Activated naive CD4-positive, alpha-beta T cell treated with anti-CD3 and anti-CD28 coated beads, Interleukin-2, amount 50 U/mL, for 72 hours (primary cell): Measurements from ENCODE around the gene TNNI3. TPM values are rescaled to one million over a fixed set of nuclear protein-coding genes. Genes with fewer than 3 reads are reported as not detected.
"Not testable (repeated sequence)": the region's sequence is repeated elsewhere in the genome, so short reads cannot be mapped to it uniquely, and the experiment has no call there.

Experiments
- ATAC-seq, 2 donors: fragments of 150-1000 bp; cut with Tn5 transposase; 2 replicates each; pipeline ENCODE4 v1.10.0; 2021; ENCODE audit warnings: mild to moderate bottlenecking in 2 of 2, moderate library complexity in 2 of 2
- DNase-seq, 2 donors: peaks; one replicate each; pipeline ENCODE4 v3.0.0; 2021 to 2022; ENCODE audit warnings: low spot score in 2 of 2
- H3K27ac Mint-ChIP-seq, 2 donors: one replicate each; pipeline ENCODE4 v1.8.0; 2022; ENCODE audit warnings: mild to moderate bottlenecking in 2 of 2, mixed read lengths in 2 of 2
- H3K36me3 Mint-ChIP-seq, 2 donors: one replicate each; pipeline ENCODE4 v1.8.0; 2022; ENCODE audit warnings: mixed read lengths in 2 of 2
- H3K9me3 Mint-ChIP-seq, 2 donors: one replicate each; pipeline ENCODE4 v1.8.0; 2022; ENCODE audit warnings: mixed read lengths in 2 of 2
- total RNA-seq, 2 donors: library from RNA; stranded (reverse); gene quantifications; one replicate each; pipeline ENCODE4 v1.2.3, GENCODE V29; 2022

TNNI3 gene
- total RNA-seq, 2 donors from 2014 or later, result not detected

DNA sequence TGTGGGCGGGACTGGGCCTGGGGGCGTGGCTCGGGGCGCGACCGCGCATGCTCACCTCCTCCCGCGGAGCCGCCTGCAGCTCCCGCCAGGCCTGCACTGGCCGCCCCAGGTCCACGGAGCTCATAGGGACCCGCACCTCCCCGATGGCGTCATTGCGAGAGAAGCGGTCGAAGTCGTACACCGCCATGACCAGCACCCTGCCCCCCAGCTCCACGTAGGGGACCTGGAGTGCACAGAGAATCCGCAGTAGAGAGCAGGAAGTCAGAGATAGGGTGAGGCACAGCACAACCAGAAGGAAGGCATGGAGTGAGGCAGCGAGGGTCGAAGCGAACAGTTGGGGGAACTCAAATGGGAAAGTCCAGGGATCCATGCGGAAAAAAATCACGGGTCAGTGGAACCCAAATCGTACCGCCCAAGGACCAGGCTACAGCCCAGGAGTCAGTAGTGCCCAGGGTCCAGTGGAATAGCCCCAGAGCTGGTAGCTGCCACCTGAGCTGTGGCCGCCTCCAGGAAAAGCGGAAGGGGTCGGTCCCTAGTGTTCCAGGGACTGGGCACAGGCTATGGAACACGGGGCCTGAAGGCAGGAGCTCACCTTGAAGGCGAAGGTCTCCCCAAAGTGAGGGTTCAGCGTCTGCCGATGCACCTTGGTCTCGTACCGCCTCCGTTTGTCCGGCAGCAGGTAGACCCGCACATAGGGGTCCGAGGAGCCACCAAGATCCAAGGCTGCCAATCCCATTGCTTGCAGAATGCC is 17.8 kb upstream of the TNNI3 start:
- DNase-seq (no peak), ATAC-seq (no peak)
- H3K36me3 Mint-ChIP-seq, result peaks cover 0 to 8% of the 10 kb centered on the region in 2 donors
- no peaks in the 10 kb centered on the region for H3K9me3 Mint-ChIP-seq
- H3K27ac Mint-ChIP-seq, result no peak overlapping the region

DNA sequence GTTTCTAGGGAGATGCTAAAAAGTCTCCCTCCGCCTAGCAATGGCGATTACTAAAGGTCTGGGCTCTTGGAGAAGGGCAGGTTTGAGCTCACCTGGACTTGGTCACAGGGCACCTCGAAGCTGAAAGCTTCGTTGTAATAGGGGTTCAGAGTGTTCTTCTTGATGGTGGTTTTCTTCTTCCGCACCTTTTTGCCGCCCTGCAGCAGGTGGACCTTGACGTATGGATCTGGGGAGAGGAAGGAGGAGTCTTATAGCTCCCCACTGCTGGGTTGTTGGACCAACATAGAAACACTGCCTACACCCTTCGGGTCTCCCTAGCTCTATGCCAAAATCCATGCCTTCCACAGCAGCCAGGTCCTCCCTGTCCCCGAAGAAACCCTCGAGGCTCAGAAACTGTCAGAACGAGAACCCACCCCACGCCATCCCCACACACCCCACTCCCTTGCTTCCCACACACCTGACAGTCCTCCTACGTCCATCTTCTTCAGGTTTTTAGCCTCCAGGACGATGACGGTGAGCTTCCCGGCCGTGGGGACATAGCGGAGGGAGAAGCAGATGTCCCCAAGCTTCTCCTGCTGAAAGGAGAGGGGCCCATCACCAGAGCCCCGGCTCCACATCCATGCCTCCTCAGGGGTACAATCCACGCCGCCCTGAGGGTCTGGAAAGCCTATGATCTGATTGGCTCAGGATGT is 17.0 kb upstream of the TNNI3 start:
- no peak for ATAC-seq
- Mint-ChIP-seq H3K27ac (no peak overlapping the region), H3K36me3 (peaks cover 0 to 8% of the 10 kb centered on the region in 2 donors), H3K9me3 (no peaks in the 10 kb centered on the region)
- no peak for DNase-seq

DNA sequence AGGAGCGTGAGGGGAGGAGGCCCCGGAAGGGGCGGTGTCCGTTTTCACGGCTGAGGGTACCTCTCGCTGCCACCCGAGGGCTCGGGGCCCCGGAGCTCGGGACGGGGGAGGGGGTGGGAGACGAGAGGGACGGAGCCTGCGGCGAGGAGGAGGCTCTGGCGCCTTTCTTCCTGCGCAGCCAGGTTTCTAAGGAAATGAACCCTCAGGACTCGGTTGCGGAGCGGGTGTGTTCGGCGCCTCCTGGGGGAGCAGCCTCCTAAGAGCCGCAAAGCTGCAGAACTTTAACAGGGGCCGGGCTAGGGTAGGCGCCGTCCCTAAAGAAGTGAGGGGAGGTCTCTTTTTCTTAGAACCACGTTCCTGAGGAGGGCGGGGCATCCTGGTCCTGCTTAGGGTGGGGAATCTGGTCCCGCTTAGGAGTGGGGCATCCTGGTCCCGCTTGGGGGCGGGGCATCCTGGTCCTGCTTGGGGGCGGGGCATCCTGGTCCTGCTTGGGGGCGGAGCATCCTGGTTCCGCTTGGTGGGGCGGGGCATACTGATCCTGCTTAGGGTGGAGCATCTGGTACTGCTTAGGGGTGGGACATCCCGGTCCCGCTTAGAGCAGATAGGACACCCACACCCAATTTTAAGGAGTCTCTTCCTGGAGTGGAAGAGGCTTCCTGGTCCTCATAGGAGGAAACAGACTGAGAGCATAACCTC is 16.3 kb upstream of the TNNI3 start:
- Mint-ChIP-seq H3K27ac (no peak overlapping the region), H3K9me3 (no peaks in the 10 kb centered on the region), H3K36me3 (peaks cover 0 to 8% of the 10 kb centered on the region in 2 donors)
- DNase-seq (peak in 1 of 2 donors; percentile 68), ATAC-seq (peak; percentile 47 to 82)

DNA sequence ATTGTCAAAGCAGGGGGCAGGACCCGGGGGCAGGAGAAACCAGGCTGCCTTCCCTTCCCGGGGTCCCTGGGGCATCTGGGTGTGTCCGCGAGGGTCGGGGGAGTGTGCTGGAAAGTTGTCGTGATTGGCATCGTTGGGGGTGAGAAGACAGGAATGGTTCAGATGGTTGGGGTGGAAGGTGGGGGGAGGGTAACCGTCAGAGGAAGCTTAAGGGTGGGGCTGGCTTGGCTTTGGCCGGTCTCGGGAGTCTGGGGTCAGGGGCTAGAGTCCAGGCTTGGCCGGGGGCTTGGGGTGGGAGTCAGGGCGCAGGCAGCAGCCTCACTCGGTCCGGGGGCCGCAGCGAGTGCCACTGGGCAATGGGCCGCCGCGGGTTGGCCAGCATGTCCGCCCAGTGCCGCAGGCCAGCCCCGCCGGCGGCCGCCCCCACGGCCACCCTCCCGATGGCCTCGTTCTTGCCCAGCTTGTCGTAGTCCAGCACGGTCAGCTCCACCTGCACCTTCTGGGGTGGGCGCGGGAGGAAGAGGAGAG is 15.7 kb upstream of the TNNI3 start:
- Mint-ChIP-seq H3K27ac (no peak overlapping the region), H3K36me3 (peaks cover 0 to 8% of the 10 kb centered on the region in 2 donors), H3K9me3 (no peaks in the 10 kb centered on the region)
- DNase-seq (no peak), ATAC-seq (no peak)

DNA sequence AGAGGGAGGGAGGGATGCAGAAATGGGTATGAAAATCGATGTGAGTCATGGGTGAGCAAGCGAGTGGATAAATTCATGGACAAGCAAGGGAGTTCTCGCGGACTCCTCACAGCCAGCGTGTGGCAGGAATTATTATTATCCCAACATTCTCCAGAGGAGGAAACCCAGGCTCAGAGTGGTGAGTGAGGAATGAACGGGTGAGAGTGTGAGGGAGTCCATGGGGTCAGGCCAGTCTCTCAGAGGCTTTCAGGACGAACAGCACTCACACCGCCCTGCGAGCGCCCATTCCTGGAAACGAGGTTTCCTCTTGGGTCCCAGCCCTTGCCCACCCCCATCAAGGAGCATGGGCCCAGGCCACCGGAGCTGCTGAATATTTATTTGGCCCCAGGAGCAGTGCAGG is 15.2 kb upstream of the TNNI3 start:
- ATAC-seq, result no peak
- H3K36me3 Mint-ChIP-seq, result peaks cover 0 to 8% of the 10 kb centered on the region in 2 donors
- no peak overlapping the region for H3K27ac Mint-ChIP-seq
- DNase-seq, result no peak
- H3K9me3 Mint-ChIP-seq, result no peaks in the 10 kb centered on the region

DNA sequence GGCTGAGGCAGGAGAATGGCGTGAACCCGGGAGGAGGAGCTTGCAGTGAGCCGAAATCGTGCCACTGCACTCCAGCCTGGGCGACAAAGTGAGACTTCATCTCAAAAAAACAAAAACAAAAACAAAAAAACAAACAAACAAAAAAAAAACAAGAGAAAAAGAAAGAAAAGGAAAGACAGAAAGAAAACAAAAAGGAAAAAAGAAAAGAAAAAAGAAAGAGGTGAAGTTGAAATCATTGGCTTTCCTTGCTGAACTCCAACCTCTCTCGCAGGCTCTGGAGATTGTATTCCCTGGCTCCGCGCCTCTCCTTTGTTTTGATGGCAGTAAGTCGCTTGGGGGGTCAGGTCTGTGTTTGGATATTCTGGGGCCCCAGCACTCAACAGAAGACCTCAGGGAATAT is 14.8 kb upstream of the TNNI3 start:
- ATAC-seq, H3K27ac Mint-ChIP-seq, DNase-seq, H3K9me3 Mint-ChIP-seq, H3K36me3 Mint-ChIP-seq: not testable (repeated sequence)

DNA sequence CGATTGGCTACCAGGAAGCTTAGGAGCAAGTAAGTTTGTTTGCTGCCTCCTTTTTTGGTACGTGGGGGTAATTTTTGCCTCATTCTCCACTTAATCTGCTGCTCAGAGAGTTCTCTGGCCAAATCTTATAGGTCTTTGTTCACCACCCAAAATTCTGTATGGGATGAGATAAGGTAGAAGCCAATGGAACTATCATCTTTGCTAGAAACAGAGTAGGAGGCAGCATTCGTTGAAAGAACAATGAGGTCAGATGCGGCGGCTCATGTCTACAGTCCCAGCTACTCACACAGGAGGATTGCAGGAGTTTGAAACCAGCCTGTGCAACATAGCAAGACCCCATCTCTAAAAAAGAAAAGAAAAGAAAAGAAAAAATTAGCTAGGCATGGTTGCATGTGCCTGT is 13.9 kb upstream of the TNNI3 start:
- no peak for DNase-seq
- H3K36me3 Mint-ChIP-seq, result peaks cover 0 to 13% of the 10 kb centered on the region in 2 donors
- H3K9me3 Mint-ChIP-seq, result no peaks in the 10 kb centered on the region
- no peak for ATAC-seq
- H3K27ac Mint-ChIP-seq, result no peak overlapping the region

DNA sequence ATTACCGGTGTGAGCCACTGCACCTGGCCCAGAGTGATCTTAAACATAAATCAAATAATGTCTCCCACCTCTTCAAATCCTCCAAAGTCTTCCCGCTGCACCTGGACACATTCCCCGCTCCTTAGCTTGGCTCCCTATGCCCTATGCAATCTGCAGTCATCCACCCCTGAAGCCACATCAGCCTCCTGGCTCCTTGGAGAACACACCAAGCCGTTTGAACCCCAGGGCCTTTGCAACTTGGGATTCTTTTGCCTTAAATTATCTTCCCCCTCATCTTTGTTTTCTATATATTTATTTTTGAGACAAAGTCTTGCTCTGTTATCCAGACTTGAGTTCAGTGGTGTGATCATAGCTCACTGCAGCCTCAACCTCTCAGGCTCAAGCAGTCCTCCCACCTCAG is 11.6 kb upstream of the TNNI3 start:
- H3K36me3 Mint-ChIP-seq, result peaks cover 0 to 20% of the 10 kb centered on the region in 2 donors
- DNase-seq (no peak), ATAC-seq (no peak)
- H3K9me3 Mint-ChIP-seq, result no peaks in the 10 kb centered on the region
- no peak overlapping the region for H3K27ac Mint-ChIP-seq

DNA sequence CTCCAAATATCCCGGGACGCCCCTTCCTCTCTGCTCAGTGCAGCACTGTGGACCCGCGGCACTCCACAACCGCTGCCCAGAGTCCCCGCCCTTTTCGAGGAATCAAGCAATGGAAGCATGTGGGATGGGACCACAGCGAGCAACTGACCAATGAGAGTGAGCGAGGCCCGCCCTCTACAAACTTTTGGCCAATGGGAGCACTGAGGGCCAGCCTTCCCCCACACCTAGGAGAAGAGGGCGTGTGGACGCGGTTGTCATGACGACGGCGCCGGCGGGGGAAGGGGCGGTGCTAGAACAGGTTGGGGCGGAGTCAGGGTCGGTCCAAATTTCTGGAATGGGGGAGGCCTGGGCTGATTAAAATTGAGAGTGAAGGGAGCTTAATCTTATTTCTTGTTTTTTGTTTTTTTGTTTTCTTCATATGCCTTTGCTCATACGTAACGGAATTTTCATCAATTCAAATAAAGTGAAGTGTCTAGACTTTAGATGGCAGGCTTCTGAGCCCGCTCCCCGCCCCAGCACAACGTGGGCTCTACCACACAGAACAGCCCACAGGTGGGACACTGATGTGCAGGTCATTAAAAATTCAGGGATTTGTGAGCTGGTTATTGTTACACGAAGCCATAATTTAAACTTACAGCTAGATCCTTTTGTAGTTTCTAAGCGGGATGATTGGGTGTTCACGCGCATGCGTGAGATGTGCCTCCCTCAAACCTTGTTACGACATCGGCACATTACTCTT is 9.2 kb upstream of the TNNI3 start, which contains the start of gene DNAAF3:
DNAAF3 (minus strand) TSS at position 84 of the 739 bp plus-strand sequence. CDS start 200 bp downstream, outside the sequence.
- peaks cover 0 to 17% of the 10 kb centered on the region in 2 donors for H3K36me3 Mint-ChIP-seq
- ATAC-seq (peak; percentile 91 to 97), DNase-seq (peak in 1 of 2 donors; percentile 88)
- peak within 1 kb of the TSS in 1 of 2 donors; percentile 78 for H3K27ac Mint-ChIP-seq
- no peaks in the 10 kb centered on the region for H3K9me3 Mint-ChIP-seq

DNA sequence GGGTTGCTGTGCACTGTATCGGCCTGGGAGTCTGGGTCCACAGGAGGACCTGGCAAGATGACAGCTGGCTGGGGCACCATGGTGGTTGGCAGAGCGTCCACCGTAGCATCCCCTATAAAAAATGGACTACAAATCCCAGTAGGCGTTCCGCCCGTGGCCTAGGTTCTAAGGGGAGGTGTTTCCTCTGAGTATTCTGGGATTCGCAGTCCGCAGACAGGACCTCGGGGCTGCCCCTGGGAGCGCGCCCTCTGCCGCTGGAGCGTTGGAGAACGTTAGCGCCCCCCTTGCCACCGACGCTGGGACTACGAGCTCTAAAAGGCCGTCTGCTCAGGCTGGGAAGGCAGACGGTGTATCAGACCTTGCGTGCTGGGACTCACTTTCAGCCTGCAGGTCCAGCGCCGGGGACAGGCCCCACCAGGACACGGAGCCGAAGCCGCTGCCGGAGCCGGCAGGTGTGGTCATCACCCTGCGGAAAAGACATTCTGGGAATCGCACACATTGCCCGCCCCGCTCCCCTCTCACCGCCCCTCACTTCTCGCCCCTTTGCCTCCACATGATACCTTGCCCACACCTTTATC is 8.5 kb upstream of the TNNI3 start:
- H3K27ac Mint-ChIP-seq, result no peak overlapping the region
- ATAC-seq (peak; percentile 36 to 72), DNase-seq (peak in 1 of 2 donors; percentile 62)
- H3K36me3 Mint-ChIP-seq, result peaks cover 0 to 12% of the 10 kb centered on the region in 2 donors
- no peaks in the 10 kb centered on the region for H3K9me3 Mint-ChIP-seq

DNA sequence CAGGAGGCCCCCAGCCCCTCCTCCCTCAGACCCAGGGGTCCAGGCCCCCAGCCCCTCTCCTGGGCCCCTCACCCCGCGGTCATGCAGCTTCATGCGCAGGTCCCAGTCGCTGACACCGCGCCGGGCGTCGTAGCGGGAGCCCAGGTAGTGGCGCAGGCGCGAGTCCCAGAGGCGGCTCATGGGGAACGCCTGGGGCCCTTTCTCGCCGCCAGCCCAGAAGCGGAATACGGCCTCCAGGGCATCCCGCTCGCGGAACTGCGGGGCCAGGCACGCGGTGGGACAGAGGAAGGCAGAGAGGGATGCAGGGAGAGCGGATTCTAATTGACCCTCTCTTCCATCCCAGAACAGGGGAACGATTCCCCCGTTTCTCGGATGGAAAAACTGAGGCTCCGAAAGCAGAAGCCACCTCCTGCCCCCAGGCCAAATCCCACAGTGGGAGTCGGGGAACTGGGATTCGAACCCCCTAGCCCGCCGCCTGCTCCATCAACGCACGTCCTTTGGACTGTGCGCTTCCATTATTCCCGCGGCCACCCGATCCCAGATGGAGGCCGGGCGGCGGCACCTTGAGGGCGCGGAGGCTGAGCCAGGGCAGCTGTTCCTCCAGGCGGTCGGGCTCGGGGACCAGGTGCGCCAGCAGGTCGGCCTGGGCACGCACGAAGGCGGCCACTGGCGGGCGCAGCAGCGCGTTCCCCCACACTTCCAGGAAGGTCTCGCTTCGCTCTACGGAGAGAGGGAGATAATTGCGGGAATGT is 4.2 kb upstream of the TNNI3 start:
- ATAC-seq, result no peak
- no peak for DNase-seq
- Mint-ChIP-seq H3K27ac (no peak overlapping the region), H3K36me3 (peaks cover 0 to 7% of the 10 kb centered on the region in 2 donors), H3K9me3 (no peaks in the 10 kb centered on the region)

DNA sequence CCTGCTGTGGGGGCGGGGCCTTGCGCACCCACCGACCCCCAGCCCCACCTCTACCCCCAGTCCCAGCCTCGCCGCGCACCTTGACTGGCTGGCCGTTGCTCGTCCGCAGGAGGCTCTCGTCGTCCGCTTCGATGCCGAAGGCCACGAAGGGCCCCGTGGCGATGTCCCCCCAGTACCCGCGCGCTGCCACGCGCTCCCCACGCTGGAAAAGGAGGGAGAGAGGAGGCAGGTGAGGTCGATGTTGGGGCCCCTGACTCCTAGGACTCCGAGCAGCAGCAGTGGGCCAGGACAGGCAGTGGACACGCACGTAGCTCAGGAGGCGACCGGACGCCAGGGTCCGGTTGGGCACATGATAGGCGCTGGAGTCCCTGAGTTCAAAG is 3.4 kb upstream of the TNNI3 start:
- Mint-ChIP-seq H3K9me3 (no peaks in the 10 kb centered on the region), H3K27ac (no peak overlapping the region), H3K36me3 (peaks cover 0 to 13% of the 10 kb centered on the region in 2 donors)
- ATAC-seq, result no peak
- no peak for DNase-seq

DNA sequence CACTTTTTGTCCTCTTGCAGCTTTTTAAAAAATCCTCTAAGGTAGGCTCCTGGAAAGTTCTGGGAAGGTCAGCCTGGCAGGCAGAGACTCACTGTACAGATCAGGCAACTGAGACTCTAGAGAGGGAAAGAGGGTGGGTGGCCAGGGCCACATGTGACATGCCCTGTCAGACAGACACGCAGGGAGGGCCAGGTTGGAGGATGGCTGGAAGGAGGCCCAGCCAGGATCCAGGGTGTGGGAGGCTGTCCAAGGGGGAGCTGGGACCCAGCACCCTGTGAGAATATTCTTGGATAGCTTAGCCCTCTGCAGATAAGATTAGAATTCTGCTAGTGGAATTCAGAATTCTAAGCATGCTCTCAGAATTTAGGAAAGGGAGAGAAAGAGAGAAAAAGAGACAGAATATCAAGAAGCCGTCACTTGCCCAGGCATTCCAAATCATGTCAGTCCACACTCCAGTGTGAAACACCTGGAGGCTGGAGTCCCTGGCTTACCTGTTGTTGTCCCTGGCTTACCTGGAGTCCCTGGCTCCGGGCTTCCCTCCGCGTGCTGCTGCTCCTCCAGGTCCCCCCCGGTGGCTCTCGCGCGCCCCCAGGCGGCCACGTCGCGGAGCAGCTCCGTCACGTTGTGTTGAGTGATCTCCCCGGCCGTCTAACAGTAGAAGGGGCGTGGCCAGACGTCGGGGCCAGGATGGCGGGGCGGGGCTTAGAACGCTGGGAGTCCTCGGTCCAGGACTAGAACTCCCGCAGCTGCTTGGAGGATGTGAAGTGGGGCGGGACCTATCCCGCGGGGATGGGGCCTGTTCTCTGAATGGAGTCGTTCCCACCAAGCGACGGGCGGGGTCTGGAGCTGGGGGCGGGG is 2.8 kb upstream of the TNNI3 start:
- Mint-ChIP-seq H3K36me3 (peaks cover 0 to 9% of the 10 kb centered on the region in 2 donors), H3K9me3 (no peaks in the 10 kb centered on the region), H3K27ac (peak overlapping the region in 1 of 2 donors; percentile 46)
- peak; percentile 86 to 97 for DNase-seq
- peak; percentile 96 to 98 for ATAC-seq

DNA sequence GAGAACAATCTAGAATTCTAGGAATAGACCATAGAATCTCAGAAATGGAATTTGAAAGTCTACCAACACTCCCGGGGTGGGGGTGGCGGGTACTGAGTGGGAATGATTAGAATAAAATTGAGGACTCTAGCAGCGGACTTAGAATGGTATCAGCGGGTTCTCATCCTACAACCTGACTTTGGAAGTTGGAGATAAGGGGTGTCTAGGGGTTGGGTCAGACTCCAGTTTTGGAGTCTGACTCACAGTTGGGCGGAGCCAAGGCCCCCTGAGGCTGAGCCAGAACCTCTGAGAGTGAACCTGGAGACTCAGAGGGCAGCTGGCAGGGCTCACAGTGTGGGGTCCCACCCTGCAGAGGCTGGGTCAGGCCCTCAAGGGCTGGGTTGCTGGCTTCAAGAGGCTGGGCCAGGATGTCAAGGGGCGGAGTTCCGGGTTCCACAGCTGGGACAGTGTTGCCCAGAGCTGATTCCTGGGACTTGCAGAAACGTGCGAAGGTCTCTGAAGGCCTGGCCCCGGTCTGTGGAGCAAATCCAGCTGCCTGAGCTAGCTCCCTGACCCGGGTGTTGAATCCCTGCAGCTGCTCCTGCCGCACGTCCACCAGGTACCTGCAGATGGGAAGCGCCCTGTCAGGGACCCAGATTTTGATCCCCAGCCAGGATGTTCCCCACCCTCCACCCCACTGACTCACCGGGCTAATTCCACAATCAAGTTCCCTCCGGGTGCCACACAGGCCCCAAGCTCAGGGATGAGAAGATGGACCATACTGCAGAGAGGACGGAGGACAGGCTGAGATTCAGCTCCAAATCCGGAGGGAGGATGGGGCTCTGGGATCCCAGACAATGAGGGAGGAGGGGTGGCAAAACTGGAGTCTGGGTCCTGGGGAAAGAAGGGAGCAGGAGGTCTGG is 1.6 kb upstream of the TNNI3 start:
- ATAC-seq (no peak), DNase-seq (no peak)
- Mint-ChIP-seq H3K27ac (no peak overlapping the region), H3K9me3 (peaks cover 0 to 5% of the 10 kb centered on the region in 2 donors), H3K36me3 (peaks cover 0 to 11% of the 10 kb centered on the region in 2 donors)
